ENCODE results near the gene GRAMD1B. TPM values are rescaled to one million over a fixed set of nuclear protein-coding genes. Genes with fewer than 3 reads are reported as not detected.
A peak's percentile ranks its signal among the peaks of the same experiment; 100 is the strongest.

Gene GRAMD1B
- total RNA-seq, 1 experiment from 2014 or later: 5.8 TPM

- H3K4me2 ChIP-seq: no peak overlapping the region
- intact Hi-C loops (cut with micrococcal nuclease; ENCODE audit: unreplicated experiment): no loop called here
- H4K20me1 ChIP-seq (ENCODE audit: insufficient read depth): no peaks in the 10 kb centered on the region
- H2AFZ ChIP-seq: no peak overlapping the region
- H3K36me3 ChIP-seq (ENCODE audit: low read depth): no peaks in the 10 kb centered on the region
- H3K9me3 ChIP-seq (ENCODE audit: insufficient read depth, low read depth): no peaks in the 10 kb centered on the region
- no peaks in the 10 kb centered on the region for H3F3A ChIP-seq (ENCODE audit: insufficient read depth, low read depth)
- CTCF ChIA-PET: no interaction called here
- H3K79me2 ChIP-seq (ENCODE audit: low read depth): no peaks in the 10 kb centered on the region
- no peak for DNase-seq
- POLR2A ChIA-PET (ENCODE audit: unreplicated experiment): no interaction called here
- H3K4me3 ChIP-seq: no peak overlapping the region
- H3K4me1 ChIP-seq (replicated peaks; ENCODE audit: insufficient read depth): no peaks in the 10 kb centered on the region
- no TSS peak for BruUV-seq (replicated peaks)
- peaks cover 39% of the 10 kb centered on the region for H3K27me3 ChIP-seq (ENCODE audit: insufficient read depth, low read depth)
- H3K27ac ChIP-seq: no peak overlapping the region
- TF ChIP-seq CTCF (conservative IDR thresholded peaks at IDR 0.05) (no peak), EZH2 (IDR thresholded peaks at IDR 0.05; ENCODE audit: low read depth) (no peak)
- no peaks in the 10 kb centered on the region for H3K9me2 ChIP-seq (ENCODE audit: insufficient read depth)
Measured at GRCh38 chr11:123630126-123630608, 200.1 kb downstream of the GRAMD1B start.

GRCh38 chr11:123640029-123640428 is 210.0 kb downstream of the GRAMD1B start:
- H3K27me3 ChIP-seq (ENCODE audit: insufficient read depth, low read depth): peaks cover 75% of the 10 kb centered on the region
- no peak for TF ChIP-seq EZH2 (IDR thresholded peaks at IDR 0.05; ENCODE audit: low read depth)
- no peak for TF ChIP-seq CTCF (conservative IDR thresholded peaks at IDR 0.05)
- H3K9me3 ChIP-seq (ENCODE audit: insufficient read depth, low read depth): no peaks in the 10 kb centered on the region
- ChIA-PET CTCF (no interaction called here), POLR2A (ENCODE audit: unreplicated experiment) (no interaction called here)
- no peak overlapping the region for H3K27ac ChIP-seq
- intact Hi-C loops (cut with micrococcal nuclease; ENCODE audit: unreplicated experiment): loop anchor here (2.0 to 5.0 kb wide), 2 partner anchors 59 to 67 kb away; no protein-coding TSS in a partner anchor
- no peaks in the 10 kb centered on the region for H4K20me1 ChIP-seq (ENCODE audit: insufficient read depth)
- no peaks in the 10 kb centered on the region for H3K9me2 ChIP-seq (ENCODE audit: insufficient read depth)
- no TSS peak for BruUV-seq (replicated peaks)
- H3F3A ChIP-seq (ENCODE audit: insufficient read depth, low read depth): no peaks in the 10 kb centered on the region
- no peak overlapping the region for H3K4me2 ChIP-seq
- H3K4me3 ChIP-seq: no peak overlapping the region
- H3K4me1 ChIP-seq (replicated peaks; ENCODE audit: insufficient read depth): no peaks in the 10 kb centered on the region
- no peaks in the 10 kb centered on the region for H3K36me3 ChIP-seq (ENCODE audit: low read depth)
- no peak overlapping the region for H2AFZ ChIP-seq
- no peak for DNase-seq
- H3K79me2 ChIP-seq (ENCODE audit: low read depth): no peaks in the 10 kb centered on the region

GRCh38 chr11:123640677-123641494 is 210.8 kb downstream of the GRAMD1B start:
- Histone ChIP-seq H3K4me2 (peak overlapping the region; percentile 23; the same call in 1 of the 2 replicates), H2AFZ (no peak overlapping the region), H3K9me3 (ENCODE audit: insufficient read depth, low read depth) (no peaks in the 10 kb centered on the region), H3K4me1 (replicated peaks; ENCODE audit: insufficient read depth) (no peaks in the 10 kb centered on the region), H3F3A (ENCODE audit: insufficient read depth, low read depth) (no peaks in the 10 kb centered on the region), H3K79me2 (ENCODE audit: low read depth) (no peaks in the 10 kb centered on the region), H4K20me1 (ENCODE audit: insufficient read depth) (peaks cover 1% of the 10 kb centered on the region; the same call in 1 of the 2 replicates), H3K27ac (no peak overlapping the region), H3K36me3 (ENCODE audit: low read depth) (no peaks in the 10 kb centered on the region), H3K4me3 (no peak overlapping the region), H3K27me3 (ENCODE audit: insufficient read depth, low read depth) (peaks cover 75% of the 10 kb centered on the region), H3K9me2 (ENCODE audit: insufficient read depth) (no peaks in the 10 kb centered on the region)
- no TSS peak for BruUV-seq (replicated peaks)
- intact Hi-C loops (cut with micrococcal nuclease; ENCODE audit: unreplicated experiment): loop anchor here (2.0 to 5.0 kb wide), 2 partner anchors 60 to 66 kb away; no protein-coding TSS in a partner anchor
- TF ChIP-seq EZH2 (IDR thresholded peaks at IDR 0.05; ENCODE audit: low read depth): no peak
- TF ChIP-seq CTCF (conservative IDR thresholded peaks at IDR 0.05): peak; percentile 89
- DNase-seq: peak in 1 of 2 experiments; percentile 19
- CTCF ChIA-PET: no interaction called here
- POLR2A ChIA-PET (ENCODE audit: unreplicated experiment): interaction anchor here (0.5 kb wide), 1 partner anchor 614 kb away, joined by 3 read pairs; no protein-coding TSS in a partner anchor
